Epithelial cell of proximal tubule (primary cell): ENCODE measurements around the gene GSTM3. TPM values are rescaled to one million over a fixed set of nuclear protein-coding genes. Genes with fewer than 3 reads are reported as not detected.

Source experiments
- DNase-seq: peaks from one replicate; pipeline ENCODE4 v3.0.0-alpha.2; 2011; ENCODE audit warnings: low read depth
- H3K4me3 ChIP-seq: 2 replicates; pipeline ENCODE4 v1.5.1; 2011; ENCODE audit warnings: low read depth, mild to moderate bottlenecking, low read length
- CTCF ChIP-seq: conservative IDR thresholded peaks from 2 replicates; pipeline ENCODE4 v1.5.1; 2012; ENCODE audit warnings: low read depth, mild to moderate bottlenecking, low read length
- total RNA-seq: library from RNA; depleted of rRNA; stranded (reverse); fragments of >200 nt; gene quantifications from 2 replicates; pipeline ENCODE4 v1.2.3, GENCODE V29; 2015

GSTM3 gene
- total RNA-seq, 1 donor from 2014 or later, result 81.9 TPM

- no peak overlapping the region for H3K4me3 ChIP-seq
- TF ChIP-seq CTCF, result no peak
- no peak for DNase-seq
Observed at GRCh38 chr1:109775398-109775797, 34.6 kb upstream of the GSTM3 start.

- TF ChIP-seq CTCF, result no peak
- H3K4me3 ChIP-seq, result no peak overlapping the region
- no peak for DNase-seq
Observed at GRCh38 chr1:109773900-109774485, 33.2 kb upstream of the GSTM3 start.

- no peak overlapping the region for H3K4me3 ChIP-seq
- peak; percentile 97 for TF ChIP-seq CTCF
- DNase-seq, result no peak
Observed at GRCh38 chr1:109773203-109773899, 32.5 kb upstream of the GSTM3 start.

GRCh38 chr1:109772658-109773202 lies 31.9 kb upstream of the GSTM3 start:
- no peak for TF ChIP-seq CTCF
- no peak for DNase-seq
- no peak overlapping the region for H3K4me3 ChIP-seq

GRCh38 chr1:109771712-109772657 lies 31.1 kb upstream of the GSTM3 start:
- no peak overlapping the region for H3K4me3 ChIP-seq
- no peak for TF ChIP-seq CTCF
- no peak for DNase-seq

- no peak for DNase-seq
- no peak overlapping the region for H3K4me3 ChIP-seq
- TF ChIP-seq CTCF, result no peak
Observed at GRCh38 chr1:109770331-109771095, 29.7 kb upstream of the GSTM3 start.
